GM04504 (cell line): ENCODE results near the gene TRAPPC3L.
A peak's percentile ranks its signal among the peaks of the same experiment; 100 is the strongest.

ENCODE experiments used
- DNase-seq: peaks from one replicate; pipeline ENCODE4 v3.0.0-alpha.2; 2012; ENCODE audit warnings: low read depth

Gene TRAPPC3L

GRCh38 chr6:116557893-116558292, 12.4 kb upstream of the TRAPPC3L start:
- peak; percentile 87 for DNase-seq

GRCh38 chr6:116556814-116557415, 11.4 kb upstream of the TRAPPC3L start:
- DNase-seq: no peak

- peak; percentile 58 for DNase-seq
These were observed 10.6 kb upstream of the TRAPPC3L start for GRCh38 chr6:116556065-116556464.

- DNase-seq: no peak
These were observed 8.0 kb upstream of the TRAPPC3L start, which contains the start of gene CALHM4 for GRCh38 chr6:116553451-116553850. Gene CALHM4 (plus strand): TSS chr6:116553751. CDS start chr6:116553794, 43 bp downstream.

GRCh38 chr6:116550796-116551195, 5.3 kb upstream of the TRAPPC3L start:
- DNase-seq: no peak

GRCh38 chr6:116547358-116547757, 1.9 kb upstream of the TRAPPC3L start:
- DNase-seq: no peak

- DNase-seq: no peak
These were observed 2.3 kb downstream of the TRAPPC3L start for GRCh38 chr6:116543149-116543548.

GRCh38 chr6:116542426-116542825, 3.1 kb downstream of the TRAPPC3L start:
- DNase-seq: no peak

- peak; percentile 35 for DNase-seq
These were observed 9.3 kb downstream of the TRAPPC3L start for GRCh38 chr6:116536216-116536621.

- no peak for DNase-seq
These were observed 10.4 kb downstream of the TRAPPC3L start for GRCh38 chr6:116535109-116535508.

- no peak for DNase-seq
These were observed 12.1 kb downstream of the TRAPPC3L start for GRCh38 chr6:116533233-116533957.

- DNase-seq: peak; percentile 39
These were observed 13.6 kb downstream of the TRAPPC3L start for GRCh38 chr6:116531675-116532570.

- DNase-seq: no peak
These were observed 15.0 kb downstream of the TRAPPC3L start for GRCh38 chr6:116530436-116530835.

GRCh38 chr6:116529466-116530290, 15.8 kb downstream of the TRAPPC3L start:
- no peak for DNase-seq

- no peak for DNase-seq
These were observed 16.7 kb downstream of the TRAPPC3L start for GRCh38 chr6:116528780-116529179.

- no peak for DNase-seq
These were observed 17.4 kb downstream of the TRAPPC3L start for GRCh38 chr6:116528133-116528532.

GRCh38 chr6:116524236-116524635, 21.2 kb downstream of the TRAPPC3L start:
- DNase-seq: no peak

GRCh38 chr6:116522896-116523295, 22.6 kb downstream of the TRAPPC3L start:
- DNase-seq: no peak

GRCh38 chr6:116518621-116519368, 26.7 kb downstream of the TRAPPC3L start:
- DNase-seq: no peak

- no peak for DNase-seq
These were observed 30.3 kb downstream of the TRAPPC3L start for GRCh38 chr6:116515141-116515540.

- DNase-seq: no peak
These were observed 31.4 kb downstream of the TRAPPC3L start for GRCh38 chr6:116514111-116514510.
